Measurements from ENCODE around the gene SLX4IP.
"Not testable (repeated sequence)": the region's sequence is repeated elsewhere in the genome, so short reads cannot be mapped to it uniquely, and the experiment has no call there.

Gene SLX4IP

GRCh38 chr20:10434832-10435812 lies at the start of gene SLX4IP:
SLX4IP (plus strand) TSS chr20:10435305; CDS start chr20:10458205, 22,900 bp downstream.
- peak; percentile 97 for DNase-seq

DNA sequence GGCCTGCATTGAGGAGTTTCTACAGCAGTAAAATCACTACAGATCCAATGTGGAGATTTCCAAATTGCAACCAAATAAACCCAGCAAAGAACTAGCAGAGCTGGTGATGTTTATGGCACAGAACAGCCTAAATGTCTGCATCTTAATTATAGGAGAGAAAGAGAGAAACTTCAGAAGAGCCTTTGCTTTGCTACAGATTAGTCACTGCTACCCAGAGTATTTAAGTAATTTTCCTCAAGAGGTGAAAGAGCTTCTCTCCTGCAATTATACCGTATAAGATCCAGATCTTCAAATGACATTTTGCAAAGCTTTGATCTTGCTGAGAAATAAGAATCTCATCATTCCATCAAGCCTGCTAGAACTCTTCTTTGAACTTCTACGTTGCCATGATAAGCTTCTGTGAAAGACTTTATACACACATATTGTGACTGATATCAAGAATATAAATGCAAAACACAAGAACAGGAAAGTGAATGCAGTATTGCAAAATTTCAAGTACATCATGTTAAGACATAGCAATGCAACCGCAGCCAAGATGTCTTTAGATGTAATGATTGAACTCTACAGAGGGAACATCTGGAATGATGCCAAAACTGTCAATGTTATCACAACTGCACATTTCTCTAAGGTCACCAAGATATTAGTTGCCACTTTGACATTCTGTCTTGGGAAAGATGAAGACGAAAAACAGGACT lies 49.1 kb upstream of the SLX4IP start:
- DNase-seq, result peak; percentile 14

DNA sequence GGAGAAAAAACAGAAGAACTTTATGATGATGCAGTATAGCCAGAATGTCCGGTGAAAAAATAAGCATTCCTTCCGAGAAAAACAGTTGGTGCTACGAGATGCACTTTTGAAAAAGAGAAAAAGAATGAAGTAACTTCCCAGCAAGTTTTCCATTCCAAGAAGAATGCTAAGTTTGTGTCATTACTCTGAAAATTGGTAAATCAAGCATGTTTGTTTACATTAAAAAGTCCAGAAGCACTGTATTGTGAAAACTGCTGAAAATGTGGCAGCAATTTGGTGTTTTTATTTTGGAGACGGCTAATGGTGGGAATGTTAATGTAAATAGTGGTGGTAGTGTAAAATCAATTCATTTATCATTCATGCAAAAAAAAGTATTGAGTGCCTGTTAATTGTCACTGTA lies 47.4 kb upstream of the SLX4IP start:
- no peak for DNase-seq

- no peak for DNase-seq
Measured at GRCh38 chr20:10388597-10388996, 46.5 kb upstream of the SLX4IP start.

GRCh38 chr20:10390709-10391108 lies 44.4 kb upstream of the SLX4IP start:
- DNase-seq, result no peak

- DNase-seq, result not testable (repeated sequence)
Measured at GRCh38 chr20:10394752-10395151, 40.4 kb upstream of the SLX4IP start.

- no peak for DNase-seq
Measured at GRCh38 chr20:10398834-10399369, 36.2 kb upstream of the SLX4IP start.

- no peak for DNase-seq
Measured at GRCh38 chr20:10402938-10403608, 32.0 kb upstream of the SLX4IP start.

- no peak for DNase-seq
Measured at GRCh38 chr20:10404023-10404628, 31.0 kb upstream of the SLX4IP start.

GRCh38 chr20:10404959-10405530 lies 30.1 kb upstream of the SLX4IP start:
- DNase-seq, result no peak

DNA sequence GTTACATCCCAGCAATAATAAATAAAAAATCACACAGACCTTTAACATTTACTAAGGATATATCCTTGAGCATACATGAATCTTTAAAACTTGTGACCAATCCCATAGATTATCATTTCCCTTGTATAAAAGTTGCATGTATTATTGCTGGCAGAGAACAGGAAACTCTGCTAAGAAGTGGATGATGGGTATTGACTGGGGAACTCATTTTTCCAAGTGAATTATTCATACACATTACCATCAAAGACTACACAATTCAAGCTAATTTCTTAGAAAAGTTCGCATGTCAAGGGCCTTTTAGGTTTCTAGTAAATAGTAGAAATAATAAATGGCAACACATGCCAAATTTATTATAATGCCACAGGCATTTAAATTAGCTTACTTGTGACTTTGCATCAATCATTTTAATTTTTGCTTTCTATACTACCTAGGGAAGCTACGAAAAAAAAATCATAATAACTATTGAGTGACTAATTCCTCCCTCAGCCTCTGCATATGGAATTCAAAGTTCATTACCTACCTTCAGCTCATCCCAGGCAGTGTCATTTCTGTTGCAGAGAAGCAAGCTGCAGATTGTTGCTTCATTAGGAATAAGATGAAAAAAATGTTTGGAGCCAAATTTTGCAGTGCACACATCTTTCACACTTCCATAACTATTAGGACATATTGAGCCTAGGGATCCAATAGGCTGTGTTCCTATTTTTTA lies 26.8 kb upstream of the SLX4IP start:
- DNase-seq, result no peak

GRCh38 chr20:10411673-10412072 lies 23.4 kb upstream of the SLX4IP start:
- no peak for DNase-seq

- DNase-seq, result no peak
Measured at GRCh38 chr20:10412591-10413408, 22.3 kb upstream of the SLX4IP start.

DNA sequence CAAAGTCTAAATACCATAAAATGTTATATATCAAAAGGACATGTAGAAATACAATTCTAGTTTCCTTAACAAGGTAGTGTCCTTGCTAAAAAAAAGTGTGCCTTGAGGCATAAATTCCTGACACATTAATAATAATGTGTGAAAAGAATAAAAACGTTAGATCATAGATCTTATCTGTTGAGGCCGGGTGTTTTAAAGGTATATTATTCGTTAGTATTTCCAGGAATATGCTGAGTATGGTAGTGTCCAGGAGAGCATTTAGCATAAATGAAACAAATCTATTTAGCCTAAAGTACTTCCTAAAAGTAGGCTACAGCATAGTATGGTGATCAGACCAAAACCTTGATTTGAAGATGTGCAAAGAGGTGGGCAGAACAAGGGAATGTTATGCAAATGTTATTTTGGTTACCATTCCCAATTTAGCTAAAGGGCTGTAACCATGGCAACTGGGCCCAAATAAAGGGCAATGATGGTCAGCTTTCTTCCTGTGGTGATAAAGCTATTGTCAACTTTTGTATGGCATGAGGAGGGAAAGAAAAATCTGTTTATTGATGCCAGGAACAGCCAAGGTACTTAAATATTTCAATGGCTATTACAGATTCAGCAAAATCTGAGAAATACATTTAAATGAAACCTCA lies 20.0 kb upstream of the SLX4IP start:
- DNase-seq, result no peak

GRCh38 chr20:10417218-10417617 lies 17.9 kb upstream of the SLX4IP start:
- DNase-seq, result not testable (repeated sequence)

DNA sequence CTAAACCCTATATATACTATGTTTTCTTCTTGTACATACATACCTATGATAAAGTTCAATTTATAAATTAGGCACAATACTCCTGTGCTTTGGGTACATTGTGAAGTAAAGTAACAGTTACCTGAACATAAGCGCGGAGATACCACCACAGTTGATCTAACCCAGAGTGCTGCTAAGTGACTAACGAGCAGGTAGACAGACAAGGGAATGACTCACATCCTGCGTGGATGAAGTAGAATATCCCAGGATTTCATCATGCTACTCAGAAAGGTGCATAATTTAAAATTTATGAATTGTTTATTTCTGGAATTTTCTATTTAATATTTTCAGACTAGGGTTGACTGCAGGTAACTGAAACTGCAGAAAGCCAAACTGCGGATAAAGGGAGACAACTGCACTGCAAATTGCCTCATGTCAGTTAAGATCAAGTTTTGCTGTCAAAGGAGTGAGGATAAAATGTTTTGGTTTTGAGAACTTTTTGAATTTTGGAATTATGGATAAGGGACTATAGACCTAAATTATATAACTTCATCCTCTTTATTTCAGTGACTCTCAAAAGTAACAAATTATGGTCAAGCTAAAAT lies 15.5 kb upstream of the SLX4IP start:
- no peak for DNase-seq

DNA sequence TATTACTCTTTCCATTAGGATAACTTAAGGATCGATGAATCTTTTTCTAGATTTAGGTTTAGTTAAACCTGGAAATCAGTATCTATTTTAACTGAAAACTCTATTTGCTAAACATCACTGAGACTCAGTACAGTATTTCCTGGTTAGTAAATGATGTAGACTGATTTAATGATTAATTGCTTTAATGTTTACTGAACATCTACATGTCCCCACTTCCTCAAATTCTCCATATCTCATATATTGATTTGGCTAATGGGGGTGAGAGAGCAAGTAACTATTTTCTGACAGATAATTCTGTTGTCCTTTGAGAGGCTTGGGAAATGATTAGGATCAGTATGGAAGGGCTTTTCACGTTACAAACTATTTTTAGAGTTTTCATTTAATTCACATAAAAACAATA lies 11.4 kb upstream of the SLX4IP start:
- no peak for DNase-seq

DNA sequence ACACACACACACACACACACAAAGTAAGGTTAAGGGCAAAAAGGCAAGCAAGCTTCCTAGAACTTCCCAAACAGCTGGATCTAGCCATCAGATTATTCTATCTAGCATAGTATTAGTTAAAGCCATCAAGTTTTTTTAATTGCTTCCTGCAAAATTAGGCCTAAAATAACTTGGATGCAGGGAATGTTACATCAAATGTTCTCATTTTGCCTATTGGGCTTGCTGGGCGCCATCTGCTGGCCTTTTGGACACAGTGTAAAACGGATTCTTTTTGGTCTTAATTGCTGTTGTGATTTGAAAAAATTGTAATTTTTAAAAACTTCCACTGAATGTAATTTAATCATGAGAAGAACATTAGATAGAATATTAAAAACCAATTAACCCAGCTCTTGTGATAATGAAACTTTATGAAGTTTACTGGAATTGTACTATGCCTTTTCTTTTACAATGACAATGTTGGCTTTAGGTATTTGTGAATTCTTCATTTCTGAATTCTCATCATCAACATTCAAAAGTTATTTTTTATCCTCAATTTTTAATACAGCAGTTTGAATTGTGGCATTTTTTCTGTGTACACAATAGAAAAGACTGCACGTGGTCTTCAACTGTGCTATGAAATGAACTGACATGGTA lies 7.9 kb upstream of the SLX4IP start:
- peak; percentile 62 for DNase-seq

DNA sequence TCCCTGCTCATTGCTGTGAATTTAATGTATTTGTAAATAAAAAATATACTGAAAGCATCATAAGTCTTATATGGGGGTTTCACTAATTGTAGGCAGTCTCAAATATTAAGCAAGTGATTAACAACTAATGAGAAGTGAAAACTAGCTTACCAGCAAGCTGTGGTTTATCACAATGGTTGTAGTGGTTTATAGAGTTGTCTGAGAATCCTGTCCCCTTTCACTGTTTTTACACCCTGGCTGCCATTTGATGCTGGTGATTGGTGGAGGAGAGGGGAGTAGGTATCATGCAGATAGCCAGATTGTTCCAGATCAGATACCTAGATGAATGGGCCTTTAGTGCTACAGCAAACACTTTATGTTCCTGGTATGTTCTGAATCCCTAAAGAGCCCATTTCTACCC lies 7.1 kb upstream of the SLX4IP start:
- DNase-seq, result no peak

All from fibroblast of upper back skin (primary cell).